HFFc6 (cell line): ENCODE data around the gene NPSR1. TPM values are rescaled to one million over a fixed set of nuclear protein-coding genes. Genes with fewer than 3 reads are reported as not detected.

Experiments
- DNase-seq: peaks from one replicate; pipeline ENCODE4 v3.0.0-alpha.2; 2018
- H3K27ac Mint-ChIP-seq: 2 replicates; pipeline ENCODE4 v1.8.0; 2020; ENCODE audit warnings: mild to moderate bottlenecking, mixed read lengths
- H3K27me3 Mint-ChIP-seq: 2 replicates; pipeline ENCODE4 v1.8.0; 2021; ENCODE audit warnings: mild to moderate bottlenecking, moderate library complexity, mixed read lengths; ENCODE audit not compliant: insufficient read depth
- H3K36me3 Mint-ChIP-seq: 2 replicates; pipeline ENCODE4 v1.8.0; 2021; ENCODE audit warnings: low read depth, mixed read lengths
- H3K4me1 Mint-ChIP-seq: 2 replicates; pipeline ENCODE4 v1.8.0; 2020; ENCODE audit warnings: low read depth, mixed read lengths
- H3K4me3 Mint-ChIP-seq: 2 replicates; pipeline ENCODE4 v1.8.0; 2020; ENCODE audit warnings: mild to moderate bottlenecking, moderate library complexity, mixed read lengths
- H3K9me3 Mint-ChIP-seq: 2 replicates; pipeline ENCODE4 v1.8.0; 2020; ENCODE audit warnings: mild to moderate bottlenecking, mixed read lengths
- total RNA-seq, 6 experiments: library from RNA; stranded (reverse); fragmentation: NEBNext Ultra II Directional; extraction: Animal tissue kit (Norgen Biotek cat#: 25700); gene quantifications; 2 replicates in 1 of 6; 3 replicates in 5 of 6; pipeline ENCODE4 v1.2.3, GENCODE V29; 2021
- TF ChIP-seq, protein P1 (sequence below): fragments of 200-600 bp; sonication (generic); IDR thresholded peaks from 2 replicates; pipeline ENCODE4 v1.5.0; 2021; ENCODE audit warnings: antibody characterized with exemption, mild to moderate bottlenecking

Gene NPSR1
- total RNA-seq, 6 experiments from 2014 or later = not detected

- Mint-ChIP-seq H3K27me3 (0 out of 2 replicates have a peak, but pooled peaks cover 1% of the 10 kb centered on the region), H3K4me3 (peak overlapping the region; percentile 23; the same call in 1 of the 2 replicates), H3K4me1 (peaks cover 15% of the 10 kb centered on the region; the same call in 1 of the 2 replicates), H3K27ac (peak overlapping the region; percentile 56; the same call in 1 of the 2 replicates), H3K36me3 (no peaks in the 10 kb centered on the region), H3K9me3 (peaks cover 4% of the 10 kb centered on the region; the same call in 1 of the 2 replicates)
- TF ChIP-seq, protein P1, sequence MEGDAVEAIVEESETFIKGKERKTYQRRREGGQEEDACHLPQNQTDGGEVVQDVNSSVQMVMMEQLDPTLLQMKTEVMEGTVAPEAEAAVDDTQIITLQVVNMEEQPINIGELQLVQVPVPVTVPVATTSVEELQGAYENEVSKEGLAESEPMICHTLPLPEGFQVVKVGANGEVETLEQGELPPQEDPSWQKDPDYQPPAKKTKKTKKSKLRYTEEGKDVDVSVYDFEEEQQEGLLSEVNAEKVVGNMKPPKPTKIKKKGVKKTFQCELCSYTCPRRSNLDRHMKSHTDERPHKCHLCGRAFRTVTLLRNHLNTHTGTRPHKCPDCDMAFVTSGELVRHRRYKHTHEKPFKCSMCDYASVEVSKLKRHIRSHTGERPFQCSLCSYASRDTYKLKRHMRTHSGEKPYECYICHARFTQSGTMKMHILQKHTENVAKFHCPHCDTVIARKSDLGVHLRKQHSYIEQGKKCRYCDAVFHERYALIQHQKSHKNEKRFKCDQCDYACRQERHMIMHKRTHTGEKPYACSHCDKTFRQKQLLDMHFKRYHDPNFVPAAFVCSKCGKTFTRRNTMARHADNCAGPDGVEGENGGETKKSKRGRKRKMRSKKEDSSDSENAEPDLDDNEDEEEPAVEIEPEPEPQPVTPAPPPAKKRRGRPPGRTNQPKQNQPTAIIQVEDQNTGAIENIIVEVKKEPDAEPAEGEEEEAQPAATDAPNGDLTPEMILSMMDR = no peak
- DNase-seq = no peak
These were observed 5.2 kb upstream of the NPSR1 start for GRCh38 chr7:34652809-34653208.

DNA sequence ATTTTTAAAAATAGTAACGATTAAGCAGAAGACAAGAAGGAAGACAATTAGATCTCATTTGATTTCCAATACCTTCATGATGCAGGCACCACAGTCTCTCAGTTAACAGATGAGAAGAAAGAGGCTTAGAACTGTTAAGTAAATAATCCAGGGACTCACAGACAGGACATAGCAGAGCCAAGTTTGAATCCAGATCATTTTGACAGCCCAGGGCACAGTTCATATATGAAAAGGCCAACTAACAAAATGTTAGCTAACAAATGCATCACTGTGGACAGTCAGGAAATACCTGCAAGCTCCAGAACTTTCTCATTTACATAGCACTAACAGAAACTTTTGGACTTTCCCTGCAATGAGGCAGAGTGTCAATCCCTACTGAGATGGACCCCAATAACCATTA is 4.2 kb upstream of the NPSR1 start:
- DNase-seq = no peak
- Mint-ChIP-seq H3K4me3 (no peak overlapping the region), H3K36me3 (no peaks in the 10 kb centered on the region), H3K27ac (no peak overlapping the region), H3K9me3 (peaks cover 4% of the 10 kb centered on the region; the same call in 1 of the 2 replicates), H3K27me3 (0 out of 2 replicates have a peak, but pooled peaks cover 1% of the 10 kb centered on the region), H3K4me1 (peaks cover 15% of the 10 kb centered on the region; the same call in 1 of the 2 replicates)
- TF ChIP-seq, protein P1 = no peak

DNA sequence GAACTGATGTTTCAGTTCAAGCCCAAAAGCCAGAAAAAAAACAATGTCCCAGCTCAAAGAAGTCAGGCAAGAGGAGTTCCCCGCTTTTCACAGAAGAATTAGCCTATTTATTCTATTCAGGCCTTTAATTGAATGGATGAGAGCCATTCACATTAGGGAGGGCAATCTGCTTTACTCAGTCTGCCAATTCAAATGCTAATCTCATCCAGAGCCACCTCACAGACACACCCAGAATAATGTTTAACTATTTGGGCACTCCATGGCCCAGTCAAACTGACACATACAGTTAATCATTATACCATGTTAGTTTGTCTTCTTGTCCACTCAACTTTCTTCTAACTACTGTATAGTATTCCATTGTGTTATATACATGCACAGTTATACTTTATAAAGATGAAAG is 2.6 kb upstream of the NPSR1 start:
- no peak for DNase-seq
- Mint-ChIP-seq H3K4me3 (no peak overlapping the region), H3K27me3 (0 out of 2 replicates have a peak, but pooled peaks cover 1% of the 10 kb centered on the region), H3K36me3 (no peaks in the 10 kb centered on the region), H3K4me1 (peaks cover 20% of the 10 kb centered on the region; the same call in 1 of the 2 replicates), H3K9me3 (peaks cover 4% of the 10 kb centered on the region; the same call in 1 of the 2 replicates), H3K27ac (no peak overlapping the region)
- TF ChIP-seq, protein P1 = no peak

- no peak for DNase-seq
- H3K36me3 Mint-ChIP-seq = no peaks in the 10 kb centered on the region
- H3K4me1 Mint-ChIP-seq = peaks cover 26% of the 10 kb centered on the region; the same call in 1 of the 2 replicates
- H3K27ac Mint-ChIP-seq = no peak overlapping the region
- peaks cover 1% of the 10 kb centered on the region; the same call in 1 of the 2 replicates for H3K27me3 Mint-ChIP-seq
- no peak overlapping the region for H3K4me3 Mint-ChIP-seq
- TF ChIP-seq, protein P1 = no peak
- H3K9me3 Mint-ChIP-seq = peaks cover 4% of the 10 kb centered on the region; the same call in 1 of the 2 replicates
These were observed 2.0 kb upstream of the NPSR1 start for GRCh38 chr7:34656041-34656440.

DNA sequence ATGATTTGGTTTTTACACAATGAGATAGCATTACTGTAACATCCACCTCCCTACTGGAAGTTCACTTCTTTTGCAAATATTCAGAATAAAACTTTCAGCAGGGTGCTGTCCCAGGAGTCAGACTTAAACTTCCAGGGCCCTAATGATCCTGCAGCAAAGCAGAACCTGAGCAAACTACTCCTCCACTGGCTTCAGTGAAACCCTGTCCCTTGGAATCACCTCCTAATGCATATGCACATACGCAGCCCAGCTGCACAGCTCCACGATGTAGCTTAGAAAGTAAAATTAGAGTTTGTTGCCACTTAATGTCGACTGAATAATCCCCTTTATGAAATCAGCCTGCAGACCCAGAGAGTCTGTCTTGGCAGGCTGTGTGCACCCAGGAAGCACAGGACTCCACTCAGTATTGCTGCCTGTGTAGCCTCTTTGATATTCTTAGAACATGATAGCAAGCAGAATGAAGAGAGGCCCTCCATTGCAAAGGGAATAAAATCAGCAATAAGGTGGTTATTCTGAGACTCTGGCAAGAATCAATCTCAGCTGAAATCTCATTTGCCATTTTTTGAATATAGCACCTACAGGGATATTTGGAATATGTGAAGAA is 1.6 kb downstream of the NPSR1 start:
- H3K4me3 Mint-ChIP-seq = no peak overlapping the region
- peaks cover 20% of the 10 kb centered on the region; the same call in 1 of the 2 replicates for H3K4me1 Mint-ChIP-seq
- no peak overlapping the region for H3K27ac Mint-ChIP-seq
- H3K27me3 Mint-ChIP-seq = peaks cover 16% of the 10 kb centered on the region
- no peak for DNase-seq
- H3K9me3 Mint-ChIP-seq = no peaks in the 10 kb centered on the region; the same call in 1 of the 2 replicates
- no peaks in the 10 kb centered on the region for H3K36me3 Mint-ChIP-seq
- TF ChIP-seq, protein P1 = no peak
